ENCODE data around the gene EPHA3. TPM values are rescaled to one million over a fixed set of nuclear protein-coding genes. Genes with fewer than 3 reads are reported as not detected.

EPHA3 gene
- total RNA-seq, 1 experiment from 2014 or later, result not detected

GRCh38 chr3:89232155-89232554, 124.7 kb downstream of the EPHA3 start:
- Mint-ChIP-seq H3K9me3 (ENCODE audit: unreplicated experiment) (no peaks in the 10 kb centered on the region), H3K4me3 (ENCODE audit: unreplicated experiment) (no peak overlapping the region), H3K27me3 (ENCODE audit: insufficient read depth, unreplicated experiment) (peaks cover 62% of the 10 kb centered on the region), H3K27ac (ENCODE audit: low read depth, unreplicated experiment) (no peak overlapping the region), H3K36me3 (ENCODE audit: insufficient read depth, unreplicated experiment) (no peaks in the 10 kb centered on the region), H3K4me1 (ENCODE audit: insufficient read depth, unreplicated experiment) (no peaks in the 10 kb centered on the region)
- no TSS peak for BruUV-seq (replicated peaks)
- no peak for DNase-seq (ENCODE audit: unreplicated experiment)
- ChIA-PET POLR2A (no interaction called here), CTCF (interaction anchor here (0.7 kb wide), 1 partner anchor 434 kb away, joined by 3 read pairs; no protein-coding TSS in a partner anchor)
- no peak for TF ChIP-seq CTCF (IDR thresholded peaks at IDR 0.05; ENCODE audit: unreplicated experiment)
- intact Hi-C loops (cut with micrococcal nuclease), result no loop called here

GRCh38 chr3:89234620-89235019, 127.2 kb downstream of the EPHA3 start:
- no TSS peak for BruUV-seq (replicated peaks)
- intact Hi-C loops (cut with micrococcal nuclease), result no loop called here

GRCh38 chr3:89238846-89239245, 131.4 kb downstream of the EPHA3 start:
- no TSS peak for BruUV-seq (replicated peaks)
- ChIA-PET POLR2A (no interaction called here), CTCF (no interaction called here)
- Mint-ChIP-seq H3K4me3 (ENCODE audit: unreplicated experiment) (no peak overlapping the region), H3K4me1 (ENCODE audit: insufficient read depth, unreplicated experiment) (no peaks in the 10 kb centered on the region), H3K9me3 (ENCODE audit: unreplicated experiment) (no peaks in the 10 kb centered on the region), H3K27ac (ENCODE audit: low read depth, unreplicated experiment) (no peak overlapping the region), H3K36me3 (ENCODE audit: insufficient read depth, unreplicated experiment) (no peaks in the 10 kb centered on the region), H3K27me3 (ENCODE audit: insufficient read depth, unreplicated experiment) (peaks cover 33% of the 10 kb centered on the region)
- no peak for DNase-seq (ENCODE audit: unreplicated experiment)
- intact Hi-C loops (cut with micrococcal nuclease), result no loop called here
- no peak for TF ChIP-seq CTCF (IDR thresholded peaks at IDR 0.05; ENCODE audit: unreplicated experiment)

More at GRCh38 chr3:89234620-89235019, 127.2 kb downstream of the EPHA3 start:
- no peak for TF ChIP-seq CTCF (IDR thresholded peaks at IDR 0.05; ENCODE audit: unreplicated experiment)
- POLR2A ChIA-PET, result no interaction called here
- H3K27ac Mint-ChIP-seq (ENCODE audit: low read depth, unreplicated experiment), result no peak overlapping the region
- no peak overlapping the region for H3K4me3 Mint-ChIP-seq (ENCODE audit: unreplicated experiment)
- no peaks in the 10 kb centered on the region for H3K4me1 Mint-ChIP-seq (ENCODE audit: insufficient read depth, unreplicated experiment)
- H3K9me3 Mint-ChIP-seq (ENCODE audit: unreplicated experiment), result no peaks in the 10 kb centered on the region
- peaks cover 63% of the 10 kb centered on the region for H3K27me3 Mint-ChIP-seq (ENCODE audit: insufficient read depth, unreplicated experiment)
- CTCF ChIA-PET, result no interaction called here
- no peak for DNase-seq (ENCODE audit: unreplicated experiment)
- H3K36me3 Mint-ChIP-seq (ENCODE audit: insufficient read depth, unreplicated experiment), result no peaks in the 10 kb centered on the region

- DNase-seq (ENCODE audit: unreplicated experiment), result no peak
- Mint-ChIP-seq H3K27ac (ENCODE audit: low read depth, unreplicated experiment) (no peak overlapping the region), H3K9me3 (ENCODE audit: unreplicated experiment) (no peaks in the 10 kb centered on the region), H3K27me3 (ENCODE audit: insufficient read depth, unreplicated experiment) (peaks cover 24% of the 10 kb centered on the region), H3K36me3 (ENCODE audit: insufficient read depth, unreplicated experiment) (no peaks in the 10 kb centered on the region), H3K4me1 (ENCODE audit: insufficient read depth, unreplicated experiment) (no peaks in the 10 kb centered on the region), H3K4me3 (ENCODE audit: unreplicated experiment) (no peak overlapping the region)
- ChIA-PET POLR2A (no interaction called here), CTCF (no interaction called here)
- intact Hi-C loops (cut with micrococcal nuclease), result no loop called here
- no TSS peak for BruUV-seq (replicated peaks)
- TF ChIP-seq CTCF (IDR thresholded peaks at IDR 0.05; ENCODE audit: unreplicated experiment), result no peak
Observed at GRCh38 chr3:89239774-89240173, 132.4 kb downstream of the EPHA3 start.
